Neural progenitor cell (in vitro differentiated cells): Measurements from ENCODE around the gene STK39. TPM values are rescaled to one million over a fixed set of nuclear protein-coding genes. Genes with fewer than 3 reads are reported as not detected.

Experiments used
- DNase-seq: peaks from one replicate; pipeline ENCODE4 v3.0.0-alpha.2; 2016; ENCODE audit warnings: low spot score
- H2AFZ ChIP-seq: fragments of 200-600 bp; sonication (generic); replicated peaks from 2 replicates; pipeline ENCODE4 v1.6.1; 2016; ENCODE audit warnings: antibody characterized with exemption
- H3F3A ChIP-seq: fragments of 200-600 bp; sonication (generic); 2 replicates; pipeline ENCODE4 v1.6.1; 2016; ENCODE audit warnings: antibody characterized with exemption, low read depth
- H3K27ac ChIP-seq: fragments of 200-600 bp; sonication (generic); 2 replicates; pipeline ENCODE4 v1.5.1; 2016; ENCODE audit warnings: mild to moderate bottlenecking
- H3K27me3 ChIP-seq: fragments of 200-600 bp; sonication (generic); 2 replicates; pipeline ENCODE4 v1.6.1; 2016; ENCODE audit warnings: mild to moderate bottlenecking, moderate library complexity
- H3K36me3 ChIP-seq: fragments of 200-600 bp; sonication (generic); 2 replicates; pipeline ENCODE4 v1.5.1; 2016
- H3K4me1 ChIP-seq: fragments of 200-600 bp; sonication (generic); 2 replicates; pipeline ENCODE4 v1.6.1; 2016; ENCODE audit warnings: mixed run types
- H3K4me2 ChIP-seq: fragments of 200-600 bp; sonication (generic); 2 replicates; pipeline ENCODE4 v1.6.1; 2016
- H3K4me3 ChIP-seq: fragments of 200-600 bp; sonication (generic); 2 replicates; pipeline ENCODE4 v1.5.1; 2016
- H3K79me2 ChIP-seq: fragments of 200-600 bp; sonication (generic); 2 replicates; pipeline ENCODE4 v1.6.1; 2016; ENCODE audit warnings: low read depth
- H3K9ac ChIP-seq: fragments of 200-600 bp; sonication (generic); 2 replicates; pipeline ENCODE4 v1.6.1; 2016
- H3K9me3 ChIP-seq: fragments of 200-600 bp; sonication (generic); 2 replicates; pipeline ENCODE4 v1.5.1; 2016; ENCODE audit warnings: low read depth
- H4K20me1 ChIP-seq: fragments of 200-600 bp; sonication (generic); 2 replicates; pipeline ENCODE4 v1.6.1; 2016; ENCODE audit warnings: low read depth
- H3K27ac Mint-ChIP-seq: 3 replicates; pipeline ENCODE4 v1.8.0; 2021; ENCODE audit warnings: mixed read lengths
- H3K27me3 Mint-ChIP-seq: 2 replicates; pipeline ENCODE4 v1.8.0; 2022; ENCODE audit warnings: low read depth, mild to moderate bottlenecking, inconsistent platforms, moderate library complexity, mixed read lengths; ENCODE audit not compliant: insufficient read depth
- H3K36me3 Mint-ChIP-seq: 3 replicates; pipeline ENCODE4 v1.8.0; 2021; ENCODE audit warnings: mixed read lengths
- H3K4me1 Mint-ChIP-seq: 3 replicates; pipeline ENCODE4 v1.8.0; 2021; ENCODE audit warnings: mixed read lengths
- H3K4me3 Mint-ChIP-seq: 3 replicates; pipeline ENCODE4 v1.8.0; 2021; ENCODE audit warnings: mild to moderate bottlenecking, moderate library complexity, mixed read lengths
- H3K9me3 Mint-ChIP-seq: 3 replicates; pipeline ENCODE4 v1.8.0; 2020; ENCODE audit warnings: mixed read lengths
- CTCF ChIP-seq: fragments of 200-600 bp; sonication (generic); IDR thresholded peaks from 2 replicates; pipeline ENCODE4 v1.5.1; 2017; ENCODE audit warnings: antibody characterized with exemption, mild to moderate bottlenecking
- EZH2 ChIP-seq: fragments of 200-600 bp; sonication (generic); IDR thresholded peaks from 2 replicates; pipeline ENCODE4 v1.6.1; 2017; ENCODE audit warnings: antibody characterized with exemption, mild to moderate bottlenecking, moderate library complexity
- EZH2phosphoT487 ChIP-seq: fragments of 200-600 bp; sonication (generic); IDR thresholded peaks from 2 replicates; pipeline ENCODE4 v1.6.1; 2017; ENCODE audit warnings: antibody characterized with exemption
- total RNA-seq: library from RNA; depleted of rRNA; stranded (reverse); fragments of >200 nt; gene quantifications from 2 replicates; pipeline ENCODE4 v1.2.3, GENCODE V29; 2015; ENCODE audit warnings: low replicate concordance

The STK39 gene
- total RNA-seq, 1 donor from 2014 or later, result 23.8 TPM

- no peak overlapping the region for H3K4me3 Mint-ChIP-seq
- Histone ChIP-seq H3K79me2 (no peaks in the 10 kb centered on the region), H4K20me1 (no peaks in the 10 kb centered on the region), H3K27me3 (no peaks in the 10 kb centered on the region), H2AFZ (no peak overlapping the region), H3K4me2 (no peak overlapping the region), H3K4me3 (no peak overlapping the region), H3K4me1 (peaks cover 18% of the 10 kb centered on the region), H3K9me3 (no peaks in the 10 kb centered on the region), H3F3A (no peaks in the 10 kb centered on the region), H3K27ac (no peak overlapping the region), H3K36me3 (no peaks in the 10 kb centered on the region), H3K9ac (no peak overlapping the region)
- DNase-seq, result no peak
- H3K4me1 Mint-ChIP-seq, result peaks cover 13% of the 10 kb centered on the region
- peaks cover 4% of the 10 kb centered on the region for H3K9me3 Mint-ChIP-seq
- peaks cover 2% of the 10 kb centered on the region for H3K27me3 Mint-ChIP-seq
- no peaks in the 10 kb centered on the region for H3K36me3 Mint-ChIP-seq
- TF ChIP-seq CTCF (no peak), EZH2phosphoT487 (no peak), EZH2 (no peak)
- no peak overlapping the region for H3K27ac Mint-ChIP-seq
Measured at GRCh38 chr2:167932123-167932693, 315.2 kb downstream of the STK39 start.

DNA sequence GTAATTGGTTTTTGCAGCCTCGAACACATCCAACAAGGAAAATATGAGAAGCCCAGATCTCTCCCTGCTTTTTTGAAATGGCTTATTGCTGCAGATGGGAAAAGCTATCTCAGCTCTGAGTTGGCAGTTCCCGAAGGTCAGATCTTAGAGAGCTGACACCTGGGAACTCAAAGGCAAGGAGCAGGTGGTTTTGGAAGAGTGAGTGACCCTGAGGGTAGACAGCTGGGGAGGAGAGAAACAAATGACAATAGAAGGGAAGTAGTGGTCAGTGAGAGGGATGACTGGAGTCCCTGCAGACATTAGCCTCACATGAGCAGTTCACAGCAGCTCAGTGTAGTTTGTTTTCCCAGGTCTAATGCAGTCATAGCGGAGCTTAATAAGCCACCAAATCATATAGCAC lies 317.9 kb downstream of the STK39 start:
- no peak overlapping the region for H3K4me3 Mint-ChIP-seq
- H3K9ac ChIP-seq, result no peak overlapping the region
- no peak overlapping the region for H3K27ac Mint-ChIP-seq
- no peaks in the 10 kb centered on the region for H3K27me3 Mint-ChIP-seq
- no peaks in the 10 kb centered on the region for H3K27me3 ChIP-seq
- H3K9me3 Mint-ChIP-seq, result peaks cover 2% of the 10 kb centered on the region
- H3F3A ChIP-seq, result no peaks in the 10 kb centered on the region
- H3K36me3 Mint-ChIP-seq, result no peaks in the 10 kb centered on the region
- no peak overlapping the region for H3K4me3 ChIP-seq
- H3K9me3 ChIP-seq, result no peaks in the 10 kb centered on the region
- no peak overlapping the region for H3K4me2 ChIP-seq
- peaks cover 13% of the 10 kb centered on the region for H3K4me1 Mint-ChIP-seq
- no peaks in the 10 kb centered on the region for H4K20me1 ChIP-seq
- no peak overlapping the region for H3K27ac ChIP-seq
- no peaks in the 10 kb centered on the region for H3K36me3 ChIP-seq
- TF ChIP-seq EZH2phosphoT487, result no peak
- no peak for TF ChIP-seq CTCF
- TF ChIP-seq EZH2, result no peak
- no peak overlapping the region for H2AFZ ChIP-seq
- H3K4me1 ChIP-seq, result peaks cover 18% of the 10 kb centered on the region
- DNase-seq, result no peak
- H3K79me2 ChIP-seq, result no peaks in the 10 kb centered on the region

DNA sequence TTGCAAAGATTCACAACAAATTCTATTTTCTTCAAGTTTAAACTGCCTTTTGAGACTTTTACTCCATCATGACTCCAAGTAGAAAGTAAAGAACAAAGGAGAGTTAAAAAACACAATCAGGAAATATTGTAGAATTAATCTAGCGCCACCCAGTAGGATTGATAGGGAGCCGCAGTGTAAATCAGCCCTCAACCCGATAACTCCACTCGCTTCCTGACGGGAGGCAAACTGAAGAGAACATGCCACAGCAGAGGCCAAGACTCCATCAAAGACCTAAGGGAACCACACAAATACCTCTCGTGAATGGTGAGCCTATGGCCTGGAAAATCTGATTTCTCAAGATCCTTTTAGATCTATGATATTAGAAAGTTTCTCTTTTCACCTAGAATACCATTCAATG lies 319.0 kb downstream of the STK39 start:
- Mint-ChIP-seq H3K36me3 (no peaks in the 10 kb centered on the region), H3K27ac (no peak overlapping the region), H3K4me3 (no peak overlapping the region), H3K4me1 (peaks cover 13% of the 10 kb centered on the region), H3K27me3 (no peaks in the 10 kb centered on the region), H3K9me3 (no peaks in the 10 kb centered on the region)
- Histone ChIP-seq H2AFZ (no peak overlapping the region), H4K20me1 (no peaks in the 10 kb centered on the region), H3K9me3 (no peaks in the 10 kb centered on the region), H3K4me3 (no peak overlapping the region), H3K36me3 (no peaks in the 10 kb centered on the region), H3K4me2 (no peak overlapping the region), H3K79me2 (no peaks in the 10 kb centered on the region), H3K27ac (no peak overlapping the region), H3K27me3 (no peaks in the 10 kb centered on the region), H3K4me1 (peaks cover 18% of the 10 kb centered on the region), H3F3A (no peaks in the 10 kb centered on the region), H3K9ac (no peak overlapping the region)
- no peak for DNase-seq
- TF ChIP-seq EZH2phosphoT487 (no peak), EZH2 (no peak), CTCF (no peak)
